Measurements from ENCODE around the gene VGF. TPM values are rescaled to one million over a fixed set of nuclear protein-coding genes. Genes with fewer than 3 reads are reported as not detected.

The VGF gene
- total RNA-seq, 4 donors from 2014 or later, result not detected

GRCh38 chr7:101159696-101160674 lies 5.4 kb downstream of the VGF start:
- Histone ChIP-seq H3K27me3 (peaks cover 27 to 37% (median 32%) of the 10 kb centered on the region in 3 donors), H3K27ac (no peak overlapping the region), H3K4me3 (no peak overlapping the region), H3K36me3 (peaks cover 0 to 17% of the 10 kb centered on the region in 2 donors), H3K9me3 (no peaks in the 10 kb centered on the region), H3K4me1 (peaks cover 11 to 14% of the 10 kb centered on the region in 2 donors)
- no peak for ATAC-seq
- intact Hi-C loops (cut with DNase I; ENCODE audit: low total_unique reads) (no loop called here), in situ Hi-C loops (cut with MboI; ENCODE audit: low sequenced_read_pairs in 4 of 4) (no loop called here)
- no peak for DNase-seq
- no peak for TF ChIP-seq POLR2A (IDR thresholded peaks at IDR 0.05)
- TF ChIP-seq CTCF (IDR thresholded peaks at IDR 0.05 in 4 of 5, conservative IDR thresholded peaks at IDR 0.05 in 1 of 5), result no peak

GRCh38 chr7:101156866-101157589 lies 8.3 kb downstream of the VGF start:
- Histone ChIP-seq H3K4me1 (peaks cover 11 to 13% of the 10 kb centered on the region in 2 donors), H3K4me3 (no peak overlapping the region), H3K9me3 (no peaks in the 10 kb centered on the region), H3K27me3 (peaks cover 4 to 9% (median 8%) of the 10 kb centered on the region in 3 donors), H3K27ac (no peak overlapping the region), H3K36me3 (peaks cover 0 to 17% of the 10 kb centered on the region in 2 donors)
- no peak for TF ChIP-seq CTCF (IDR thresholded peaks at IDR 0.05 in 4 of 5, conservative IDR thresholded peaks at IDR 0.05 in 1 of 5)
- no peak for TF ChIP-seq POLR2A (IDR thresholded peaks at IDR 0.05)
- intact Hi-C loops (cut with DNase I; ENCODE audit: low total_unique reads), result no loop called here
- ATAC-seq (no peak), DNase-seq (no peak)
- in situ Hi-C loops (cut with MboI; ENCODE audit: low sequenced_read_pairs in 4 of 4), result no loop called here

GRCh38 chr7:101156277-101156676 lies 9.1 kb downstream of the VGF start:
- in situ Hi-C loops (cut with MboI; ENCODE audit: low sequenced_read_pairs in 4 of 4), result no loop called here

GRCh38 chr7:101155303-101155702 lies 10.1 kb downstream of the VGF start:
- intact Hi-C loops (cut with DNase I; ENCODE audit: low total_unique reads), result no loop called here
- peak overlapping the region; percentile 81 to 95 (median 90) for H3K4me3 ChIP-seq
- ATAC-seq (no peak), DNase-seq (no peak)
- peaks cover 0 to 17% of the 10 kb centered on the region in 2 donors for H3K36me3 ChIP-seq
- in situ Hi-C loops (cut with MboI; ENCODE audit: low sequenced_read_pairs in 4 of 4), result no loop called here
- peaks cover 11 to 13% of the 10 kb centered on the region in 2 donors for H3K4me1 ChIP-seq
- H3K27me3 ChIP-seq, result no peaks in the 10 kb centered on the region
- TF ChIP-seq POLR2A (IDR thresholded peaks at IDR 0.05) (no peak), CTCF (IDR thresholded peaks at IDR 0.05 in 4 of 5, conservative IDR thresholded peaks at IDR 0.05 in 1 of 5) (no peak)
- peak overlapping the region in 1 of 4 donors; percentile 50 for H3K27ac ChIP-seq
- no peaks in the 10 kb centered on the region for H3K9me3 ChIP-seq

More at GRCh38 chr7:101156277-101156676, 9.1 kb downstream of the VGF start:
- Histone ChIP-seq H3K36me3 (peaks cover 0 to 17% of the 10 kb centered on the region in 2 donors), H3K4me3 (no peak overlapping the region), H3K4me1 (peaks cover 11 to 13% of the 10 kb centered on the region in 2 donors), H3K27ac (no peak overlapping the region), H3K9me3 (no peaks in the 10 kb centered on the region), H3K27me3 (peaks cover 0 to 5% (median under 1%) of the 10 kb centered on the region in 3 donors)
- intact Hi-C loops (cut with DNase I; ENCODE audit: low total_unique reads), result no loop called here
- TF ChIP-seq POLR2A (IDR thresholded peaks at IDR 0.05) (no peak), CTCF (IDR thresholded peaks at IDR 0.05 in 4 of 5, conservative IDR thresholded peaks at IDR 0.05 in 1 of 5) (no peak)
- ATAC-seq (no peak), DNase-seq (no peak)

All from gastrocnemius medialis (tissue), 4 donors.